Measurements from ENCODE around the gene CDKL4.

DNA sequence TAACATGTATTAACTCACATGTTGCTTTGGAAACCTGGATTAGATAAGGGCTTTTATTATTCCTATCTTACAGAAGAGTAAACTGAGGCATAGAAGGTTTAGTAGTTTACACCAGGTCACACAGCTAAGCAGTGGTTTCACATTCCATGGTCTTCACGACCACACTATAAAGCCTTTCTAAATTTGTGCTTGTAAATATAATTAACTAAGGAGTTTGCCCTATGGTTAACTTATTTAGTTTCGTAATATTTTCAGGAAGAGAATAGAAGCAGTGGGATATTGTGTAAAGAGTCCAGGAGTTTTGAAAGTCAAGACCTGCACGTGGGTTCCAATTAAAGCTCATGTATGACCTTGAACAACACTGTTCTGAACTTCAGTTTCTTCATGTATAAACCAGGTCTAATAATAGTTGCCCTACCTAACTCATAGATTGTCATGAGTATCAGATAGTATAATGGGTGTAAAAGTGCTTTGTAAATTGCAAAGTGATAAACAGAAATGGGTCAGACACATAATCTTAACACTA lies 103.4 kb downstream of the CDKL4 start:
- TF ChIP-seq POLR2A (IDR thresholded peaks at IDR 0.05) (no peak), EP300 (IDR thresholded peaks at IDR 0.05) (no peak)
- TF ChIP-seq, protein P1, sequence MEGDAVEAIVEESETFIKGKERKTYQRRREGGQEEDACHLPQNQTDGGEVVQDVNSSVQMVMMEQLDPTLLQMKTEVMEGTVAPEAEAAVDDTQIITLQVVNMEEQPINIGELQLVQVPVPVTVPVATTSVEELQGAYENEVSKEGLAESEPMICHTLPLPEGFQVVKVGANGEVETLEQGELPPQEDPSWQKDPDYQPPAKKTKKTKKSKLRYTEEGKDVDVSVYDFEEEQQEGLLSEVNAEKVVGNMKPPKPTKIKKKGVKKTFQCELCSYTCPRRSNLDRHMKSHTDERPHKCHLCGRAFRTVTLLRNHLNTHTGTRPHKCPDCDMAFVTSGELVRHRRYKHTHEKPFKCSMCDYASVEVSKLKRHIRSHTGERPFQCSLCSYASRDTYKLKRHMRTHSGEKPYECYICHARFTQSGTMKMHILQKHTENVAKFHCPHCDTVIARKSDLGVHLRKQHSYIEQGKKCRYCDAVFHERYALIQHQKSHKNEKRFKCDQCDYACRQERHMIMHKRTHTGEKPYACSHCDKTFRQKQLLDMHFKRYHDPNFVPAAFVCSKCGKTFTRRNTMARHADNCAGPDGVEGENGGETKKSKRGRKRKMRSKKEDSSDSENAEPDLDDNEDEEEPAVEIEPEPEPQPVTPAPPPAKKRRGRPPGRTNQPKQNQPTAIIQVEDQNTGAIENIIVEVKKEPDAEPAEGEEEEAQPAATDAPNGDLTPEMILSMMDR (IDR thresholded peaks at IDR 0.05), result no peak

Measured in suprapubic skin (tissue), 3 donors.